Endothelial cell of umbilical vein (primary cell): Measurements from ENCODE around the gene FREM1. TPM values are rescaled to one million over a fixed set of nuclear protein-coding genes. Genes with fewer than 3 reads are reported as not detected.

Experiments
- BruUV-seq: library from RNA; stranded (reverse); fragments of 400-500 nt; replicated peaks from 2 replicates; lab custom pipeline; 2021; lab: Mats Ljungman, UMichigan
- CTCF ChIA-PET: fragments of 300-600, 350-600 bp; sonication (Branson Sonifier 250); formaldehyde crosslinking; loops from one replicate; lab custom pipeline; 2021; ENCODE audit warnings: antibody characterized with exemption, inconsistent platforms; lab: Charles Lee
- POLR2A ChIA-PET: fragments of 300-600, 350-600 bp; sonication (Branson Sonifier 250); formaldehyde crosslinking; loops from one replicate; lab custom pipeline; 2021; ENCODE audit warnings: antibody characterized with exemption, inconsistent platforms; lab: Charles Lee
- DNase-seq: peaks from one replicate; pipeline ENCODE4 v3.0.0-alpha.2; 2011; ENCODE audit warnings: low read depth, low spot score
- FAIRE-seq: peaks from 2 replicates; lab custom pipeline; 2011; peaks lifted over from hg19 to GRCh38; lab: Jason Lieb, UNC
- H2AFZ ChIP-seq: 2 replicates; pipeline ENCODE4 v1.6.0; 2012; ENCODE audit warnings: low read depth, low read length, control low read depth, inconsistent platforms
- H3K27ac ChIP-seq: 2 replicates; pipeline ENCODE4 v1.5.1; 2011; ENCODE audit warnings: low read depth, mild to moderate bottlenecking, control low read depth, low read length, moderate library complexity; ENCODE audit not compliant: insufficient read depth
- H3K27me3 ChIP-seq, 2 experiments: 2 replicates each; pipeline versions ENCODE4 v1.6.0 to v1.6.1; 2011; ENCODE audit warnings: low read length in 2 of 2, mixed read lengths in 1 of 2; ENCODE audit not compliant: control insufficient read depth in 2 of 2, insufficient read depth in 2 of 2
- H3K36me3 ChIP-seq, 2 experiments: 2 replicates in 1 of 2; 3 replicates in 1 of 2; pipeline ENCODE4 v1.5.1; 2011; ENCODE audit warnings: low read length in 2 of 2, mild to moderate bottlenecking in 1 of 2, moderate library complexity in 1 of 2; ENCODE audit not compliant: control insufficient read depth in 2 of 2, insufficient read depth in 2 of 2; ENCODE audit errors: extremely low read depth in 1 of 2
- H3K4me1 ChIP-seq: 3 replicates; pipeline ENCODE4 v1.5.1; 2011; ENCODE audit warnings: mild to moderate bottlenecking, low read length; ENCODE audit not compliant: control insufficient read depth, insufficient read depth; ENCODE audit errors: extremely low read depth
- H3K4me2 ChIP-seq: 2 replicates; pipeline ENCODE4 v1.6.1; 2011; ENCODE audit warnings: low read length, control low read depth, mixed read lengths; ENCODE audit not compliant: insufficient read depth
- H3K4me3 ChIP-seq, 3 experiments: fragments of 200-600 bp in 1 of 3; sonication (generic), shearing (Covaris generic) in 1 of 3; replicated peaks in 1 of 3; 2 replicates each; pipeline ENCODE4 v1.5.1; 2011 to 2016; ENCODE audit warnings: control low read depth in 3 of 3, low read length in 3 of 3, mild to moderate bottlenecking in 2 of 3, inconsistent platforms in 1 of 3, low read depth in 1 of 3, moderate library complexity in 1 of 3; ENCODE audit not compliant: insufficient read depth in 1 of 3
- H3K79me2 ChIP-seq: 2 replicates; pipeline ENCODE4 v1.6.0; 2012; ENCODE audit warnings: low read length, inconsistent platforms; ENCODE audit not compliant: control insufficient read depth, insufficient read depth
- H3K9ac ChIP-seq: replicated peaks from 2 replicates; pipeline ENCODE3; 2011; ENCODE audit warnings: low read length, control low read depth; ENCODE audit not compliant: insufficient read depth; ENCODE audit errors: extremely low read depth
- H3K9me1 ChIP-seq: replicated peaks from 3 replicates; pipeline ENCODE4 v1.6.0; 2011; ENCODE audit warnings: mild to moderate bottlenecking, low read length; ENCODE audit not compliant: control insufficient read depth, insufficient read depth; ENCODE audit errors: extremely low read depth
- H3K9me3 ChIP-seq: replicated peaks from 2 replicates; pipeline ENCODE4 v1.5.1; 2012; ENCODE audit warnings: low read length, inconsistent platforms; ENCODE audit not compliant: control insufficient read depth, insufficient read depth
- H4K20me1 ChIP-seq: replicated peaks from 2 replicates; pipeline ENCODE3; 2011; ENCODE audit warnings: mild to moderate bottlenecking, low read length; ENCODE audit not compliant: control insufficient read depth, insufficient read depth; ENCODE audit errors: extremely low read depth
- CTCF ChIP-seq, 2 donors: IDR thresholded peaks; 1 replicate in 1 of 2; 2 replicates in 1 of 2; pipeline ENCODE4 v1.5.1; 2011; ENCODE audit warnings: low read length in 2 of 2, mild to moderate bottlenecking in 2 of 2, moderate library complexity in 2 of 2, control low read depth in 1 of 2, inconsistent platforms in 1 of 2, low read depth in 1 of 2; ENCODE audit not compliant: insufficient read depth in 1 of 2; ENCODE audit errors: extremely low read depth in 1 of 2
- EZH2 ChIP-seq: IDR thresholded peaks from 2 replicates; pipeline ENCODE4 v1.6.1; 2012; ENCODE audit warnings: borderline replicate concordance, low read depth, mild to moderate bottlenecking, moderate library complexity, low read length, inconsistent platforms; ENCODE audit not compliant: severe bottlenecking
- FOS ChIP-seq: IDR thresholded peaks from 2 replicates; pipeline ENCODE4 v1.6.1; 2011; ENCODE audit warnings: mild to moderate bottlenecking, low read length, moderate library complexity, borderline replicate concordance; ENCODE audit not compliant: insufficient read depth
- GATA2 ChIP-seq: IDR thresholded peaks from 2 replicates; pipeline ENCODE4 v1.7.0; 2011; ENCODE audit warnings: low read depth, mild to moderate bottlenecking, moderate library complexity, mixed read lengths, low read length; ENCODE audit not compliant: insufficient read length, insufficient read depth
- JUN ChIP-seq: IDR thresholded peaks from 2 replicates; pipeline ENCODE4 v1.6.1; 2011; ENCODE audit warnings: borderline replicate concordance, low read depth; ENCODE audit not compliant: insufficient read length, insufficient read depth
- MAX ChIP-seq: IDR thresholded peaks from 2 replicates; pipeline ENCODE4 v1.6.1; 2011; ENCODE audit not compliant: insufficient read depth, insufficient read length
- MYC ChIP-seq: IDR thresholded peaks from one replicate; pipeline ENCODE4 v1.6.1; 2011; ENCODE audit warnings: mild to moderate bottlenecking, low read depth, low read length
- POLR2A ChIP-seq: IDR thresholded peaks from 2 replicates; pipeline ENCODE4 v1.6.1; 2012; ENCODE audit warnings: low read depth, mild to moderate bottlenecking, control low read depth, low read length
- POLR2AphosphoS5 ChIP-seq: IDR thresholded peaks from 2 replicates; pipeline ENCODE4 v1.6.1; 2012; ENCODE audit warnings: low read depth, mild to moderate bottlenecking, control low read depth, low read length, moderate library complexity; ENCODE audit not compliant: insufficient read depth
- dilution Hi-C: fragments of 300-500 bp; cut with MboI; formaldehyde crosslinking; loops from one replicate; pipeline ENCODE4 v1.15.0; 2019; ENCODE audit warnings: low sequenced_read_pairs; ENCODE audit not compliant: extremely low pct_ligation_motif_present
- intact Hi-C: fragments of 100-400 bp; cut with micrococcal nuclease; formaldehyde crosslinking; loops from one replicate; pipeline ENCODE4 v1.10.0; 2022
- polyA plus RNA-seq, 4 experiments: library from polyadenylated mRNA; depleted of rRNA in 3 of 4; stranded (reverse) in 3 of 4; unstranded in 1 of 4; fragments of >200 nt; gene quantifications; 2 replicates each; pipeline versions ENCODE4 v1.2.1 to v1.2.3, GENCODE V29; 2011 to 2012; ENCODE audit warnings: missing spikeins in 1 of 4
- total RNA-seq: library from RNA; stranded (reverse); gene quantifications from 2 replicates; pipeline ENCODE4 v1.2.3, GENCODE V29; 2021

FREM1 gene
- total and polyA plus RNA-seq, 2 donors (not counting 3 experiments of a cell fraction or from before 2014, with no cell fraction given), result 0.10 to 0.29 TPM

GRCh38 chr9:14812806-14813205 lies 97.4 kb downstream of the FREM1 start:
- BruUV-seq, result no TSS peak
- Histone ChIP-seq H3K4me1 (no peaks in the 10 kb centered on the region), H3K9ac (no peak overlapping the region), H4K20me1 (no peaks in the 10 kb centered on the region), H3K4me3 (no peak overlapping the region), H3K9me3 (no peaks in the 10 kb centered on the region), H3K36me3 (no peaks in the 10 kb centered on the region), H2AFZ (no peak overlapping the region), H3K79me2 (no peaks in the 10 kb centered on the region), H3K9me1 (no peaks in the 10 kb centered on the region), H3K4me2 (no peak overlapping the region), H3K27me3 (peaks cover 5 to 9% of the 10 kb centered on the region in 2 experiments), H3K27ac (no peak overlapping the region)
- CTCF ChIA-PET, result interaction anchor here (0.8 kb wide), 1 partner anchor 322 kb away, joined by 3 read pairs; no protein-coding TSS in a partner anchor
- intact Hi-C loops (no loop called here), dilution Hi-C loops (no loop called here)
- DNase-seq (no peak), FAIRE-seq (no peak)
- TF ChIP-seq MYC (no peak), POLR2A (no peak), MAX (no peak), POLR2AphosphoS5 (no peak), CTCF (IDR thresholded peaks at IDR 0.05; ENCODE audit: extremely low read depth in 1 of 2, insufficient read depth in 1 of 2, low read depth in 1 of 2, low read length in 2 of 2) (no peak), EZH2 (no peak), JUN (no peak), GATA2 (no peak), FOS (no peak)
- POLR2A ChIA-PET, result no interaction called here
